Panc1 (cell line): Measurements from ENCODE around the gene SHISAL2B. TPM values are rescaled to one million over a fixed set of nuclear protein-coding genes. Genes with fewer than 3 reads are reported as not detected.

Experiments used
- ATAC-seq: fragments of 200-7000 bp; cut with Tn5 transposase; 2 replicates; pipeline ENCODE4 v1.9.1; 2020; ENCODE audit warnings: mild to moderate bottlenecking, moderate library complexity
- BruUV-seq: library from RNA; stranded (reverse); fragments of 400-500 nt; replicated peaks from 2 replicates; lab custom pipeline; 2021; lab: Mats Ljungman, UMichigan
- CTCF ChIA-PET: fragments of 300-600 bp; sonication (Branson Sonifier 250); formaldehyde crosslinking; loops from one replicate; lab custom pipeline; 2022; ENCODE audit warnings: antibody characterized with exemption; lab: Charles Lee
- POLR2A ChIA-PET: fragments of 300-600 bp; sonication (Branson Sonifier 250); formaldehyde crosslinking; loops from one replicate; lab custom pipeline; 2022; ENCODE audit warnings: antibody characterized with exemption; lab: Charles Lee
- DNase-seq: peaks from one replicate; pipeline ENCODE4 v3.0.0-alpha.2; 2010; ENCODE audit warnings: low read depth, low spot score
- H3K27ac ChIP-seq: 2 replicates; pipeline ENCODE4 v1.5.1; 2011; ENCODE audit warnings: mild to moderate bottlenecking, low read length, inconsistent platforms
- H3K27me3 ChIP-seq: fragments of 200-500 bp; sonication (Bioruptor generic); 2 replicates; pipeline ENCODE4 v1.6.0; 2014; ENCODE audit warnings: low read length, inconsistent platforms; ENCODE audit not compliant: control insufficient read depth, insufficient read depth
- H3K36me3 ChIP-seq: fragments of 200-500 bp; sonication (Bioruptor generic); 2 replicates; pipeline ENCODE4 v1.5.1; 2014; ENCODE audit warnings: inconsistent platforms, mild to moderate bottlenecking, low read length, moderate library complexity; ENCODE audit not compliant: control insufficient read depth, insufficient read depth
- H3K4me1 ChIP-seq: 2 replicates; pipeline ENCODE4 v1.5.1; 2011; ENCODE audit warnings: inconsistent platforms, mild to moderate bottlenecking, low read length, moderate library complexity; ENCODE audit not compliant: control insufficient read depth, insufficient read depth
- H3K4me3 ChIP-seq, 2 experiments: 2 replicates each; pipeline ENCODE4 v1.5.1; 2011 to 2012; ENCODE audit warnings: low read depth in 2 of 2, low read length in 2 of 2, mild to moderate bottlenecking in 2 of 2, inconsistent platforms in 1 of 2, moderate library complexity in 1 of 2
- H3K9me3 ChIP-seq: fragments of 200-500 bp; sonication (Bioruptor generic); 2 replicates; pipeline ENCODE4 v1.5.1; 2014; ENCODE audit warnings: low read depth, mild to moderate bottlenecking, inconsistent platforms, low read length, moderate library complexity; ENCODE audit not compliant: control insufficient read depth, insufficient read depth
- CTCF ChIP-seq: fragments of 450-650 bp; IDR thresholded peaks from 2 replicates; pipeline ENCODE4 v1.5.1; 2017; ENCODE audit warnings: mild to moderate bottlenecking
- POLR2AphosphoS5 ChIP-seq: IDR thresholded peaks from 2 replicates; pipeline ENCODE4 v1.6.1; 2012; ENCODE audit warnings: mild to moderate bottlenecking, low read depth, low read length, moderate library complexity
- REST ChIP-seq, 2 experiments: IDR thresholded peaks; 2 replicates each; pipeline ENCODE4 v1.6.1; 2011 to 2012; ENCODE audit warnings: low read depth in 2 of 2, control low read depth in 1 of 2, low read length in 1 of 2, mild to moderate bottlenecking in 1 of 2, moderate library complexity in 1 of 2; ENCODE audit not compliant: insufficient read depth in 1 of 2
- SIN3A ChIP-seq: IDR thresholded peaks from 2 replicates; pipeline ENCODE4 v1.6.1; 2012; ENCODE audit warnings: low read depth, mild to moderate bottlenecking, low read length, moderate library complexity, borderline replicate concordance; ENCODE audit not compliant: insufficient read depth
- TCF7L2 ChIP-seq: IDR thresholded peaks from 2 replicates; pipeline ENCODE4 v1.6.1; 2011; ENCODE audit warnings: mild to moderate bottlenecking, low read depth, low read length, inconsistent platforms
- in situ Hi-C: cut with HindIII; loops from 2 replicates; pipeline ENCODE4 v1.10.0; 2016; ENCODE audit warnings: low sequenced_read_pairs, low pct_unique_long_range_greater_than_20kb
- intact Hi-C: fragments of 100-400 bp; cut with micrococcal nuclease; formaldehyde crosslinking; loops from one replicate; pipeline ENCODE4 v1.10.0; 2022; ENCODE audit not compliant: unreplicated experiment
- total RNA-seq: library from RNA; stranded (reverse); gene quantifications from one replicate; pipeline ENCODE4 v1.2.1, GENCODE V29; 2021; ENCODE audit not compliant: unreplicated experiment

The SHISAL2B gene
- total RNA-seq, 1 experiment from 2014 or later, result not detected

- no peaks in the 10 kb centered on the region for H3K27me3 ChIP-seq
- ChIA-PET POLR2A (interaction anchor here (0.5 kb wide), 1 partner anchor 90 kb away, joined by 4 read pairs; no protein-coding TSS in a partner anchor), CTCF (no interaction called here)
- in situ Hi-C loops, result no loop called here
- H3K4me3 ChIP-seq, result peak overlapping the region in 1 of 2 experiments; percentile 100; a peak in 2 of 4 replicates
- TF ChIP-seq SIN3A, result no peak
- no peak for TF ChIP-seq CTCF
- TF ChIP-seq POLR2AphosphoS5, result no peak
- TF ChIP-seq TCF7L2, result no peak
- no peak for TF ChIP-seq REST (IDR thresholded peaks at IDR 0.05; ENCODE audit: insufficient read depth in 1 of 2, low read depth in 2 of 2, low read length in 1 of 2)
- no TSS peak for BruUV-seq
- peaks cover 15% of the 10 kb centered on the region for H3K4me1 ChIP-seq
- peaks cover 8% of the 10 kb centered on the region for H3K36me3 ChIP-seq
- ATAC-seq (no peak), DNase-seq (no peak)
- H3K9me3 ChIP-seq, result no peaks in the 10 kb centered on the region
- intact Hi-C loops, result no loop called here
- no peak overlapping the region for H3K27ac ChIP-seq
These were observed 76.6 kb downstream of the SHISAL2B start for GRCh38 chr5:64766941-64767340.

Other genes starting within 250 kb of the SHISAL2B start
- gene RGS7BP, start 184.5 kb upstream of the SHISAL2B start, total RNA-seq, result not detected
- 13.3 TPM for gene SREK1IP1, start 78.2 kb downstream of the SHISAL2B start, total RNA-seq
- gene CWC27, start 78.4 kb downstream of the SHISAL2B start, total RNA-seq, result 19.7 TPM